ENCODE measurements around the gene COL28A1.

DNA sequence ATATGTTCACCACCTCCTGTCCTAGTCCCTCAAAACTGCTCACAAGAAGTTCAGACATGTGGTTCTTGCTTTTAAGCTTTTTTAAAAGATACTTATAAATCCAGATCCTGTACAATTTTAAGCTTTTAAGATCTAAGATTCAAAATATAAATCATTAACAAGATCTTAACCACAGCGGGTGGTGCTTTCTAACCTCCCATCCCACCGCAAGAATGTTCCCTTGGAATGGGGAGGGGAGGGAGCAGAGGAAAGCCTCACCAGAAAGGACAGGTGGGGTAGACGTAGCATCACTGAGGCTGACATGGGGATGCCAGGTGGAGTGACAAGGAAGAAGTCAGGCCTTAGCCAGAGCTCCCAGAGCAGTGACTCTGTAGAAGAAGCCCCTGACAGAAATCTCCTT, 219.8 kb downstream of the COL28A1 start:
- TF ChIP-seq POLR2AphosphoS5 (IDR thresholded peaks at IDR 0.05; ENCODE audit: low read depth, low read length), result no peak
- TF ChIP-seq, protein P1, sequence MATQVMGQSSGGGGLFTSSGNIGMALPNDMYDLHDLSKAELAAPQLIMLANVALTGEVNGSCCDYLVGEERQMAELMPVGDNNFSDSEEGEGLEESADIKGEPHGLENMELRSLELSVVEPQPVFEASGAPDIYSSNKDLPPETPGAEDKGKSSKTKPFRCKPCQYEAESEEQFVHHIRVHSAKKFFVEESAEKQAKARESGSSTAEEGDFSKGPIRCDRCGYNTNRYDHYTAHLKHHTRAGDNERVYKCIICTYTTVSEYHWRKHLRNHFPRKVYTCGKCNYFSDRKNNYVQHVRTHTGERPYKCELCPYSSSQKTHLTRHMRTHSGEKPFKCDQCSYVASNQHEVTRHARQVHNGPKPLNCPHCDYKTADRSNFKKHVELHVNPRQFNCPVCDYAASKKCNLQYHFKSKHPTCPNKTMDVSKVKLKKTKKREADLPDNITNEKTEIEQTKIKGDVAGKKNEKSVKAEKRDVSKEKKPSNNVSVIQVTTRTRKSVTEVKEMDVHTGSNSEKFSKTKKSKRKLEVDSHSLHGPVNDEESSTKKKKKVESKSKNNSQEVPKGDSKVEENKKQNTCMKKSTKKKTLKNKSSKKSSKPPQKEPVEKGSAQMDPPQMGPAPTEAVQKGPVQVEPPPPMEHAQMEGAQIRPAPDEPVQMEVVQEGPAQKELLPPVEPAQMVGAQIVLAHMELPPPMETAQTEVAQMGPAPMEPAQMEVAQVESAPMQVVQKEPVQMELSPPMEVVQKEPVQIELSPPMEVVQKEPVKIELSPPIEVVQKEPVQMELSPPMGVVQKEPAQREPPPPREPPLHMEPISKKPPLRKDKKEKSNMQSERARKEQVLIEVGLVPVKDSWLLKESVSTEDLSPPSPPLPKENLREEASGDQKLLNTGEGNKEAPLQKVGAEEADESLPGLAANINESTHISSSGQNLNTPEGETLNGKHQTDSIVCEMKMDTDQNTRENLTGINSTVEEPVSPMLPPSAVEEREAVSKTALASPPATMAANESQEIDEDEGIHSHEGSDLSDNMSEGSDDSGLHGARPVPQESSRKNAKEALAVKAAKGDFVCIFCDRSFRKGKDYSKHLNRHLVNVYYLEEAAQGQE (IDR thresholded peaks at IDR 0.05; ENCODE audit: insufficient read depth in 1 of 2, low read depth in 2 of 2, low read length in 2 of 2), result no peak
- no peak for TF ChIP-seq SIN3A (IDR thresholded peaks at IDR 0.05; ENCODE audit: borderline replicate concordance, insufficient read depth, low read length)
- TF ChIP-seq TAF1 (IDR thresholded peaks at IDR 0.05; ENCODE audit: borderline replicate concordance, insufficient read depth, low read length), result no peak

Measured in PFSK-1 (cell line).